Gastroesophageal sphincter (tissue), 3 donors: Measurements from ENCODE around the gene ERH.

Experiments used
- CTCF ChIP-seq, 4 experiments: fragments of 200-600 bp in 2 of 4; fragments of 450-650 bp in 2 of 4; sonication (generic) in 1 of 4; IDR thresholded peaks; one replicate each; pipeline ENCODE4 v1.5.1; 2017 to 2019; ENCODE audit warnings: antibody characterized with exemption in 4 of 4, mild to moderate bottlenecking in 2 of 4, moderate library complexity in 2 of 4
- EP300 ChIP-seq: sonication (generic); formaldehyde crosslinking; IDR thresholded peaks from one replicate; pipeline ENCODE4 v1.6.1; 2017; ENCODE audit warnings: antibody characterized with exemption, mild to moderate bottlenecking
- POLR2A ChIP-seq, 2 donors: fragments of 450-650 bp; IDR thresholded peaks; one replicate each; pipeline ENCODE4 v1.6.1; 2017; ENCODE audit warnings: antibody characterized with exemption in 2 of 2, mild to moderate bottlenecking in 2 of 2, moderate library complexity in 1 of 2
- POLR2AphosphoS5 ChIP-seq: sonication (generic); formaldehyde crosslinking; IDR thresholded peaks from one replicate; pipeline ENCODE4 v1.6.1; 2017; ENCODE audit warnings: antibody characterized with exemption

GRCh38 chr14:69344171-69344570 is 53.9 kb downstream of the ERH start:
- no peak for TF ChIP-seq POLR2AphosphoS5
- no peak for TF ChIP-seq CTCF (IDR thresholded peaks at IDR 0.05)
- no peak for TF ChIP-seq POLR2A (IDR thresholded peaks at IDR 0.05)
- TF ChIP-seq EP300: no peak
